ELR (cell line): ENCODE results near the gene AZU1.

Source experiments
- DNase-seq: peaks from one replicate; pipeline ENCODE4 v3.0.0-alpha.2; 2015; ENCODE audit warnings: low read depth

AZU1 gene, protein sequence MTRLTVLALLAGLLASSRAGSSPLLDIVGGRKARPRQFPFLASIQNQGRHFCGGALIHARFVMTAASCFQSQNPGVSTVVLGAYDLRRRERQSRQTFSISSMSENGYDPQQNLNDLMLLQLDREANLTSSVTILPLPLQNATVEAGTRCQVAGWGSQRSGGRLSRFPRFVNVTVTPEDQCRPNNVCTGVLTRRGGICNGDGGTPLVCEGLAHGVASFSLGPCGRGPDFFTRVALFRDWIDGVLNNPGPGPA

DNA sequence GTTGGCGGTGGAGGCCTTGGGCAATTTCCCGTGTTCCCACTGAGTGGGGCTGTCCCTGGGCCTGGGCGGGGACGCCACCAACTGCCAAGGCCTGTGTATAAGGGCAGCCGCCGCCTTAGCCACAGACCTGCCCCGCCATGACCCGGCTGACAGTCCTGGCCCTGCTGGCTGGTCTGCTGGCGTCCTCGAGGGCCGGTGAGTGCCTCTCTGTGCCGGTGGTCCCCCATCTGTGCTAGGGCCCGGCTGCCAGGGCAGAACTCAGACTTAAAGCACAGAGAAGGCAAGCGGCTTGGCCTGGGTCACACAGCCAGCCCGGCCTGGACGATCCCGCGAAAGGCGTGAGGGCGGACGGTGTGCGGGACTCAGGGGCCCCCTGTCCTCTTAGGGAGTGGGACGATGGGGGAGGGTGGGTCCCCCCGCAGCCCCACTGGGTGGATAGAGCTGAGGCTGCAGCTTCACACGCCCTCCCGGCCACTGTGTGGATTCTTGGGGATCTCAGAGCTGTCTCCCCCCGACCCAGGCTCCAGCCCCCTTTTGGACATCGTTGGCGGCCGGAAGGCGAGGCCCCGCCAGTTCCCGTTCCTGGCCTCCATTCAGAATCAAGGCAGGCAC, at the start of gene AZU1:
Gene AZU1 (plus strand): TSS at position 128 of the 612 bp plus-strand sequence. CDS start 10 bp downstream, at position 138.
- no peak for DNase-seq

DNA sequence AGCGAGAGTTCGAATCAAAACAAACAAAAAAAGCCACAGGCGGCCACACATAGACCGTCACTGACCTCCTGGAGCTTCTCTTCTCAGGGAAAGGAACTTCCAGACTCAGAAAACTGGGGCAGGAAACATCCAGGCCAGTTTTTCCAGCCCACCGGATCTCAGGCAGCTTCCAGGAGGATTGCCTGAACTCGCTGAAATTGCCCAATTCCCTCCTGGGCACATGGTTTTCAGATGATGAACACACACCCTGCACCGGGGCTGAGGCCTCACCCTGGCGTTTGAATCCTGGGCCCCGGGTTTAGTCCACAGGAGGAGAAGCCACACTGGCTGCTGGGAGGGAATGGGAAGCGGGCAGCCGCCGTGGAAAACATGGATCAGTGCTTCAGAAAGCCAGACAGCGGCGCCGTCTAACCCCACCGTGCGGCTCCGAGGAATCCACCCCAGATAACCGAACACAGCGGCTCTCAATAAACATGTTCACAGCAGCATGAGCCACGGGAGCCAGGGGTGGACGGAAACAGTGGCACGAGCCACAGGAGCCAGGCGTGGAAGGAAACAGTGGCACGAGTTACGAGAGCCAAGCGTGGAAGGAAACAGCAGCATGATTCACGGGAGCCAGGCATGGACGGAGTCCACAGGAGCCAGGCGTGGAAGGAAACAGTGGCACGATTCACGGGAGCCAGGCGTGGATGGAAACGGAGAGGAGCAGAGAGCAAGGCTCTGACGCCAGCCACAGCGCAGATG, 48.6 kb upstream of the AZU1 start:
- DNase-seq: peak; percentile 89

DNA sequence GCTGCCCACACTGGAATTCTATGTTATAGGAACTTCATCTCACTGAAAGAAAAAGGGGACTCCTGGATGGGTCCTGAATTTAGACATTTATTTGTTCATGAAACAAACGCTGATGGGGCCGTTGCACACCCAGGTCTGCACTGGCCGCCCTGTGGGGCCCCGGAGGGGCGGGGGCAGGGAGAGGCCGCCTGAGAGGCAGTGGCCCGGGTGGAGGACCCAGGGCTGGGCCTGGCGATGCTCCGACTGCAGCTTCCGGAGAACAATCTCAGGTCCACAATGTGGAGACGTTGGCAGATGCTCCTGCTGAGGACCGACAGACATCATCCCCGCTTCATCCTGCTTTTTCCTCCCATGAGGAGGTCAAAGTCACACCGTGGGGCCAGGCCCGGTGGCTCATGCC, 46.7 kb upstream of the AZU1 start:
- no peak for DNase-seq

DNA sequence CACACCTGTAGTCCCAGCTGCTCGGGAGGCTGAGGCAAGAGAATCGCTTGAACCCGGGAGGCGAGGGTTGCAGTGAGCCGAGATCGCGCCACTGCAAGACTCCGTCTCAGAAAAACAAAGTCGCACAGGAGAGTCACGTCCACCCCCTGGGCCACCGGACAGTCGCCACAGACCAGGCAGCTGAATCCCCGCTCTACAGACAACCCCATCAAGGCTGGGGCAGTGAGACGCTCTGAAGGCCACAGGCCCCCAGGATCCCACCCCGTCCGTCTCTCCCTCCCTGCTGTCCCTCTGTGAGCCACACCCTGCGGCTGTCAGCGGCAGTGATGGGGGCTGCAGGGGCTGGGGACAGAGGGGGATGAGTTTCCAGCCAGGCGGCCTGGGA, 45.8 kb upstream of the AZU1 start:
- no peak for DNase-seq

DNA sequence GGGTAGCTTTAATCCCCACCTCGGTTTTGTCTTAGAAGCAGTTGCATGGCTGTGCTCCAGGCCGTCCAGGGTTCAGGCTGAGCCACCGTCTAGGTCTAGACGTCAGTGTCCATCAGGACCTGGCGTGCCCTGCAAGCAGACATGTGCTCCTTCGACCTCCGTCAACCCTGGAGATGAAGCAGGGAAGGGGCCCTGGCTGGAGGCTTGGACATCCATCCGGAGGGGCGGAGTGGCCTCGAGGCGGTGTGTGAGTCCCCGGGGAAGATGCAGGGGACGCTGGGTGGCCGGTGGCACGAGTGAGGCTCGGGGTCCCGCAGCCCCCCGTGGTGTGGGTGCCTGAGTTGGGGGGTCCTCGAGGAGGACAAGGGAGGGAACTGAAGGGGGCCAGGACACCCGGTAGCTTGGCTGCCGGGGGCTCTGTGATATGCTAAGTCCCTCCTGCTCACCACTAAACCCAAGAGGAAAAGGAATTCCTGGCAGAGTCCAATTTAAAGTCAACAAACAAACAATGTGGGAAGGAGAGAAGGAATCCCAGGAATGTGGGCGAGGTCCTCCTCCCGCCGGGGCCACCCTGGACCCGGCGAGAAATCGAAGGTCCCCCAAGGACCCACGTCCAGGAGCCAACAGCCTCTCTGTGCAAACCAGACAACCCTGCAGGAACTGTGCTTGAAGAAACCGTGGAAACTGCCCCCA, 45.3 kb upstream of the AZU1 start:
- peak; percentile 81 for DNase-seq

DNA sequence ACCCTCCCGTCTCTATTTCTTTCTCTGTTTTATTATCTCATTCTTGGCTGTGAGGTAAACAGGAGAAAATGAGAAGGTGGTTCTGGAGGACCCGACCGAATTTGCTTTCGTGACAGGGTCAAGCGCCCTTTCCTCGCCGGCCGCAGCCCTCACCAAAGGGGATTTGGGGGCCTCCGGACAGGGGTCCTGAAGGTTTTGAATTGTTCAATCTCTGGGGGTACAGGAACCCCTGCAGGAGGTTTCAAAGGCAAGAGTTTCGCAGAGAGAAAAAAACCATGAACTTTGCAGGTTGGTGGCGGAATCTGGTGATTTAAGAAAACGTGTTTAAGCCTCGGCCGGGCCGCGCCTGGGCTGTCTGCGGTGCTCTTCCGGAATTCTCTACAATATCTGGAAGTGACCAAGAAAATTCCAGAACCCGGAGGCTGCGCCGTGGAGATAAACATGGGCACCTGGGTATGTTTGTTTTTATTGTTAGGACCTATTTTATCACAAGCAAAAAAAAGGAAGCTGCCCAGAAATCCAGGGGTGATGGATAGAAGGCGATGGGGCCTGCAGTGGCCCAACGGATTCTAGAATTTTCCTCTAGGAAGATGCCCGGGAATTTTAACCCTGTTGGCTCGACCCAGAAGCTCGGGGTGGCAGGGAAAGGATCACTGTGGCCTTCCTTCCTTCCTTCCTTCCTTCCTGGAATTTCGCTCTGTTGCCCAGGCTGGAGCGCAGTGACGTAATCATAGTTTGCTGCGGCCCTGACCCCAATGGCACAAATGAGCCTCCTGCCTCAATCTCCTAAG, 44.6 kb upstream of the AZU1 start:
- no peak for DNase-seq

DNA sequence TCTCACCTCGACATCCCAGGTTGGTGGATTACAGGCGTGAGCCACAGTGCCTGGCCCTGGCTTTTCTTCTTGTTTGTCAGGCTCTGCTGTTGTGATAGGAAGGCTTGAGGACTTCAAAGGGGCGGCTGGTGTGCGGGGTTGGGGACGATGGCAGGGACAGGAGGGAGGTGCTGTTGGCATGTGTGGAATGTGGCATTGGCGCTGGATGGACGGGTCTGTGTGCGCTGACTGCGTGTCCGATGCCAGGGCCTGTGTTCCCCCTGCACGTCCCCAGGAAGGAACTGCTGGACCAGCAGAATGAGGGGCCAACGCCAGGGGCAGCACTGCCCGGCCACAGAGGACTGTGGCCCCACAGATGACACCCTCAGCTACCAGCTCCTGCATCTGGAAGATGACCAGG, 43.1 kb upstream of the AZU1 start:
- no peak for DNase-seq

DNA sequence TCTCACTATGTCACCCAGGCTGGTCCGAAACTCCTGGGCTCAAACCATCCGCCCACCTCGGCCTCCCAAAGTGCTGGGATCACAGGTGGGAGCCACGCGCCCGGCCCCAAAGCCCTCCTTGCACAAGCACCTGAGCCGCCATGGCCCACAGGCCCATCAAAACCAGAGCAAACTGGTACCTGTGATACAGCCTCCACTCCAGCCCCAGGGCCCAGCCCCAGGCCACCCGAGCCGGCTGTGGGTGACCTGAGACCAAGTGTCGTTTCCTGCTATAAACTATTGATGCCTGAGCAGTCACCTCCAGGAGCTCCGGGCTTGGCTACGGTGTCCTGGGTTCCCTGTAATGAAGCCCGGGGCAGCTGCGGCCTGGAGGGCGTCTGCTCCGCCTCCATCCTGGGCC, 40.1 kb upstream of the AZU1 start:
- DNase-seq: no peak

DNA sequence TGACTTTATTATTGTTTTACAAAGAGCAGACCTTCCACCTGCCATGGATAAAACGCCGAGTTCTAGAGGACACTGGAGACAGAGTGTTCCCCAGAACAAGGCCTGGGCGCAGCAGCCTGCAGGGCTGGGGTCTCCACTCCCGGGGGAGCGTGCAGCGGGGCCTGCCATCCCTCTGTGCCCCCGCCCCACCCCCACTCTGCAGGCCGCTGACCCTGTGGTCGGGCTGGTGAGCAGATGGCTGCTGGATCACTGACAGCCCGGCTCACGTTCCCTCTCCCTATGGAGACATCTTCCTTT, 39.0 kb upstream of the AZU1 start:
- DNase-seq: no peak

DNA sequence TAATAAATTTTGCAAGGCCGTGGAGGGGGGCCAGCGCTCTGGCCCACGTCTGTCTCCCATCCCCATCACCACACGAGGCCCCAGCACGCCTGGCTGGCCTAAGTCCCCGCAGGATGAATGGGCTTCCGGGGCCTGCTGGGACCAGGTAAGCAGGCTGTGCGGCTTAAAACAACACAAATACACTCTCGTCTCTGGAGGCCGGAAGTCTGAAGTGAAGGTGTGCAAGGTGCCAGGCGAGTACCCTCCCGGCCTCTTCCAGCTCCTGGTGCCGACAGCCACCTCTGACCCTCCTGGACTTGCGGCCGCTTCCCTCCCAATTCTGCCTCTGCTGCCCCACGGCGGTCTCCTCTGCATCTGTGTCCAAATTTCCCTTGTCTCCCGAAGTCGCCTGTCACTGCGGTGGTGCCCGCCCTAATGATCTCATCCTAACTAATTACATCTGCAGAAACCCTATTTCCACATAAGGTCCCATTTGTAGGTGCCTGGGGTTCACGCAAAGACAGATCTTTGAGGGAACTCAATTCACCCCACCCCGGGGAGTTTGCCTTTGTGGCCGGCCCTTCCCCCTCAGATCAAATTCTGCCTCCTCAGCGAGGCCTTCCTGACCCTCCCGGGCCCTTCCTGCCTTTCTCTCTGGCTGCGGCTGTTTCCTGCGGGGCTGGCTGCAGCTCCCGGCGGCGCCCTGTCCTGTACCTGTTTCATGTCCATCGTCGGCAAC, 38.5 kb upstream of the AZU1 start:
- DNase-seq: no peak

DNA sequence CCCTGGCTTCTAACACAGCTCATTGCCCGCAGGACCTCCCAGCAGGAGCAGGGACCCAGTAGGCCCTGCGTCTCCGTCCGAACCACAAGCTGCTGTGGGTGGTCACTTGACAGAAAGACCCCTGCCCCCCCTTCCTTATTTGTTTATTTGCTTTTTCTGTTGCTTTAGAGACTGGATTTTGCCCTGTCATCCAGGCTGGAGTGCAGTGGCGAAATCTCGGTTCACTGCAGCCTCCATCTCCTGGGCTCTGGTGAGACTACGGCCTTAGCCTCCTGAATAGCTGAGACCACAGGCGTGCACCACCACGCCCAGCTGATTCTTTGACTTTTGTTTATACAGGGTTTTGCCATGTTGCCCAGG, 38.0 kb upstream of the AZU1 start:
- DNase-seq: no peak

DNA sequence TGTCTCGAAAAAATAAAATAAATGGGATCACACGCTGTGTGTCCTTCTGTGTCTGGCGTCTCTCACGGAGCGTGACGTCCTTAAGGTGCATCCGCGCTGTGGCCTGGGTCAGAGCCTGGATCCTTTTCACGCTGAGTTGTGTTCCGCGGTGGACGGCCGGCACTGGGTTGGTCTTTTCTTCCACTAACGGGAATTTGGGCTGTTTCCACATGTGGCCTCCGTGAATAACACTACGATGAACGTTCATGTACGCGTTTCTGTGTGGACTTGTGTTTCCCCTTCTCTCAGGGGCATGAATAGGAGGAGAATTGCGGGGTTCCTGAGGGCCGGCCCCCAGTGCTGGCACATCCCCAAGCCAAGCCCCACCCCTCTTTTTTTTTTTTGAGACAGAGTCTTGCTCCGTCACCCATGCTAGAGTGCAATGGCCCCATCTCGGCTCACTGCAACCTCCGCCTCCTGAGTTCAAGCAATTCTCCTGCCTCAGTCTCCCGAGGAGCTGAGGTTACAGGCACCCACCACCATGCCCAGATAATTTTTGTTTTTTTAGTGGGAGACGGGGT, 36.5 kb upstream of the AZU1 start:
- DNase-seq: no peak

DNA sequence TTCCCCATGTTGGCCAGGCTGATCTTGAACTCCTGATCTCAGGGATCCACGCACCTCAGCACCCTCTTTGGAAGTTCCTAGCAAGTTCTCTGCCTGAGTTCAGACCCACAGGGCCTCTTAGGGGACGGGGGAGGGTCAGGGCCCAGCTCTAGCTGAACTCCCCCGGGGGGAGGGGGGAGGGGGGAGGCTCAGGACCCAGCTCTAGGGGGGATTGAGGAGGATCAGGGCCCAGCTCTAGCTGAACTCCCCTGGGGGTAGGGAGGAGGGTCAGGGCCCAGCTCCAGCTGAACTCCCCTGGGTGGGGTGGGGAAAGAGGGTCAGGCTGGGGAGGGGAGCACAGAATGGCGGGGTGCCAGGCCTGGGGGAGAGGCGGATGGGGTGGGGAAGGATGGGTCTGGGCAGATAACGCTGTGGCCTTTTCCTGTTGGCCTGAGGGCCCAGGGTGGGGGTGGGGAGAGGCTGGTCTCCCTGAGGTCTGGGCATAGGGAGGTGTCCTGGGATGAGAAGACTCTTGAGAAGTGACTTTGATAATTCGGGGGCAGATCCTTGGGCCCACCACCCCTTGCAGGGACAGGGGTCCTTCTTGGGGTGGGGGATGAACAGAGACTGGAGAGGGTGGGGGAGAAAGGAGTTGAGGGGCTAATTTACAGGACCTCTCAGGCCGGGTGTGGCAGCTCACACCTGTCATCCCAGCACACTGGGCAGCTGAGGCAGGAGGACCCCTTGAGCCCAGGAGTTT, 35.9 kb upstream of the AZU1 start:
- no peak for DNase-seq

DNA sequence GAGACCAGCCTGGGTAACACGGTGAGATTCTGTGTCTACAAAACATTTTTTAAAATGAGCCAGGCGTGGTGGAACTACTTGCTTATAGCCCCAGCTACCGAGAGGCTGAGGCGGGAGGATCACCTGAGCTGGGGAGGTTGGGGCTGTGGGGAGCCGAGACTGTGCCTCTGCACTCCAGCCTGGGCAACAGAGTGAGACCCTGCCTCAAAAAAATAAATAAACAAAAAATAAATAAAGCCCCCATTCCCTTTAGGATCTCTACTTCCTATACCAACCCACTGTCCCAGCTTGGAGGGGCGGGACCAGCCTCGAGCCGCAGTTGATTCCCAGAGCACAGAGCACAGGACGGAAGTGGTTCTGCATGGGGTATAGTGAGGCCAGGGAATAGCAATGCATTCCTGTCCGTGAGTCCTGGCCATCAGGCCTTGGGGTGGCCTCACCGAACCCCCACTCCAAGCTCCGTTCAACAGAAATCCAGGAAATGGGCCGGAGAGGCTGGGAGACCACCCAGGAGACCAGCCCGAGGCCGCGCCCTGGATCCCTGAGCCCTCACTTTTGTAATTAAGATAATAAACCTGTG, 35.2 kb upstream of the AZU1 start:
- DNase-seq: no peak

DNA sequence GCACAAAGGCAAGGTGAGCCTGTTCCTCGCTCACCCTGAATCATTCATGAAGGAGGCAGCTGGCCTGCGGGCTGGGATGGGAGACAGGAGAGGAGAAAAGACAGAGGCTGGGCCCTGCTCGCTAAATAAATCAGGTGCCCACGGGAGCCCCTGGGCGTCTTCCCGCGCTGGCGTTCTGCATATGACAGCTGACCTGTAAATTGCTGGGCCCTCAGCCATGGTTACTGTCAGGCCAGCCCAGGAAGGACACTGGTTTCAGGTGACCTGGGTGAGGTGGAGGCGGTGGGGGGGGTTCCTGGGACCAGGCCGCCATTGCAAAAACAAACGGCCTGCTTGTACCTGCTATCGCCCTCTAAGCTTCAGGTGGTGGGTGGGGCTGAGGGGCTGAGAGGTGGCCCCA, 33.8 kb upstream of the AZU1 start:
- no peak for DNase-seq

DNA sequence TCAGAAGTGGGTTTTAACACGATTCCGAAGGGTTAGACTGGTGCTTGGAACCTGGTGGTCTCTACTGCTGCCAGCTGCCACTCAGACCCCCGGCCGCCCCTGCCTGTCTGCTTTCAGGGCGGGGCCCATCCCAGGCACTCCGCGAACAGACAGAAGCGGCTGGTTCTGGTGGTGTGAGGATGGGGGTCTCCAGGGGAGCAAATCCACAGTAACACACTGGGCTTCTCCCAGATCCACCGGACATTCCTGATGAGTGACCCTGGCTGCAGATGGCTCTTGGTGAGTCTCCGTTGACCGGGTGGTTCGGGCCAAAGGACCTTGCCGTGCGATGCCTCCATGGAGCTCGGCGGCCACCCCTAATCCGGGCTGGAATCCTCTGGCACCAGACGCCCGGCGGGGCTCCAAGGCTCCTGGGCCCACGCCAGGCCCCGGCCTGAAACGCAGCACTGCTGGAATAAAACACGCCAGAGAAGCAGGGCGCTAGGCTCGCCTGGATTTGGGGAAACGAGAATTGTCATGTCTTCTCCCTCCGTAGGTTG, 32.5 kb upstream of the AZU1 start:
- DNase-seq: no peak

DNA sequence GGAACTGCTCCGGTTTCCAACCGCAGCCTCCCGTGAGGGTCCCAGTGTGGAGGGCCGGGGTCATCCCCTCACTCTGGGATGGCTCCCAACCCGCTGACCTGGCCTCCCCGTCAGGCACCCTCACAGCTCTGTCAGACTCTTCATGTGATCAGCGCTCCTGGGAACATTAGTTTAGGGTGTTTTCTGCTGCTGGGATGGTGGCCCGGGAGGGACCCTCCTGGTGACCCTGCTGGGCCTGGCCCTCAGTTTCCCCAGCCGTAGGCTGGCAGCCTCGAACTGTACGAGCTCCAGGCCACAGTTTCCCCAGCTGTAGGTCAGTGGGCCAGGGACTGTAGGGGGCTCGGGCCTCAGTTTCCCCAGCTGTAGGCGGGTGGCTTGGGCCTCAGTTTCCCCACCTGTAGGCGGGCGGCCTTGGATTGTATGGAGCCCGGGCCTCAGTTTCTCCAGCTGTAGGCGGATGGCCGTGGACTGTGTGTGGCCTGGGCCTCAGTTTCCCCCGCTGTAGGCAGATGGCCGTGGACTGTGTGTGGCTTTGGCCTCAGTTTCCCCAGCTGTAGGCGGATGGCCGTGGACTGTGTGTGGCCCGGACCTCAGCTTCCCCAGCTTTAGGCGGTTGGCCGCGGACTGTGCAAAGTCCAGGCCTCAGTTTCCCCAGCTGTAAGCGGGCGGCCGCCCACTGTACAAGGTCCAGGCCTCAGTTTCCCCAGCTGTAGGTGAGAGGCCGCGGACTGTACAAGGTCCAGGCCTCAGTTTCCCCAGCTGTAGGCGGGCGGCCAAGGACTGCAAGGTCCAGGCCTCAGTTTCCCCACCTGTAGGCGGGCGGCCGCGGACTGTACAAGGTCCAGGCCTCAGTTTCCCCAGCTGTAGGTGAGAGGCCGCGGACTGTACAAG, 31.7 kb upstream of the AZU1 start:
- no peak for DNase-seq

DNA sequence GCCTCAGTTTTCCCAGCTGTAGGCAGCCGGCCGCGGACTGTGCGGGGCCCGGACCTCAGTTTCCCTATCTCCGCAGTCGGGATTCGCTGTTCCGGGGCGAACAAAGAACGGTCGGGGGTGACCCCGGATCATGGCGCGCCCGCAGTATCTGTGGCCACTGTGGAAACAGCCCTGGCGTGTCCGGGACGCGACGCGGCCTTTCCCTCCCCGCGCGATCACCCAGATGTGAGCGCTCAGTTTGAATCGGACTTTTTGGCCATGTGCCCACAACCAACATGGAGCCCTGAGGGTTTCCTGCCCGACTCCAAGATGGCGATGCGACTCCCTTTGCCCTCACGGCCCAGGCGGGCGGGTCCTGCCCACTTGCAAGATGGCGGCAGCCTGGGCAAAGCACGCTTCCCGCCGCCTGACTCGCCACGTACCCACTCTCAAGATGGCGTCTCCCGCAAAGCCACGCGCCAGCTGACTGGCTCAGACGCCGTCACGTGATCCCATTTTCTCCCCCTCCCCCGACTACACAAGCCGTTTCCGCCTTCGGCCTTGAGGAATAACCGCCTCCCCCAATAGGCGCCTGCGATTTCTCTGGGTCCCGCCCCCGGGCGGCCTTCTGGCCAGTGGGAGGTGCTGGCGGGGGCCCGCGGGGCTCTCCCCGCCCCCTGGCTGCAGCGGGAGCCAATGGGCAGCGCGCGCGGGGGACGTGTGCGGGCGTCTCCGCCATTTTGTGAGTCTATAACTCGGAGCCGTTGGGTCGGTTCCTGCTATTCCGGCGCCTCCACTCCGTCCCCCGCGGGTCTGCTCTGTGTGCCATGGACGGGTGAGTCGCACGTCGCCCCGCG, 30.7 kb upstream of the AZU1 start, which contains the start of gene PTBP1:
Gene PTBP1 (plus strand): TSS at position 761 of the 836 bp plus-strand sequence. CDS start 46 bp downstream, at position 807.
- DNase-seq: peak; percentile 100
